Measurements from ENCODE around the gene ERRFI1.
A peak's percentile ranks its signal among the peaks of the same experiment; 100 is the strongest.

Gene ERRFI1

DNA sequence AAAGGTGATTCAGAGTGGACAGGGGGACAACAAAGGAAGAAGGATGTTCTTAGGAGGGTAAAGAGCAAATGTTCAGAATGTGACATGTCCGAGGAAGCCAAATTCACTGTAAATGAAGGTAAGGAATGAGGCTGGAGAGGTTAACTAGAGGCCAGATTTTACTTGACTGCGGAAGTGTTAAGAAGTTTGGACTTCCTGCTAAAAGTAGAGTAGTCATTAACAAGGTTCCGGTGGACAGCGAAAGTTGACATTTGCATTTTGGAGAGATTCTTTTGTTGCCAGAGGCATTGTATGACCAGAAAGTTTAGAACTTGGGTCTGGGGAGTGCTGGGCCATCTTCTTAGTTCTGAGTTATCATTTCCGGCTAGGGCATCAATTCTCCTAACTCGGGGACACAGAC, 7.2 kb upstream of the ERRFI1 start:
- TF ChIP-seq, protein P1, sequence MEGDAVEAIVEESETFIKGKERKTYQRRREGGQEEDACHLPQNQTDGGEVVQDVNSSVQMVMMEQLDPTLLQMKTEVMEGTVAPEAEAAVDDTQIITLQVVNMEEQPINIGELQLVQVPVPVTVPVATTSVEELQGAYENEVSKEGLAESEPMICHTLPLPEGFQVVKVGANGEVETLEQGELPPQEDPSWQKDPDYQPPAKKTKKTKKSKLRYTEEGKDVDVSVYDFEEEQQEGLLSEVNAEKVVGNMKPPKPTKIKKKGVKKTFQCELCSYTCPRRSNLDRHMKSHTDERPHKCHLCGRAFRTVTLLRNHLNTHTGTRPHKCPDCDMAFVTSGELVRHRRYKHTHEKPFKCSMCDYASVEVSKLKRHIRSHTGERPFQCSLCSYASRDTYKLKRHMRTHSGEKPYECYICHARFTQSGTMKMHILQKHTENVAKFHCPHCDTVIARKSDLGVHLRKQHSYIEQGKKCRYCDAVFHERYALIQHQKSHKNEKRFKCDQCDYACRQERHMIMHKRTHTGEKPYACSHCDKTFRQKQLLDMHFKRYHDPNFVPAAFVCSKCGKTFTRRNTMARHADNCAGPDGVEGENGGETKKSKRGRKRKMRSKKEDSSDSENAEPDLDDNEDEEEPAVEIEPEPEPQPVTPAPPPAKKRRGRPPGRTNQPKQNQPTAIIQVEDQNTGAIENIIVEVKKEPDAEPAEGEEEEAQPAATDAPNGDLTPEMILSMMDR (IDR thresholded peaks at IDR 0.05; ENCODE audit: low read depth, low read length) = no peak
- no peaks in the 10 kb centered on the region for H3K4me1 ChIP-seq
- no peaks in the 10 kb centered on the region for H3K27me3 ChIP-seq
- H3K4me3 ChIP-seq (ENCODE audit: low read depth, low read length) = no peak overlapping the region
- no peaks in the 10 kb centered on the region for H3K36me3 ChIP-seq
- H3K9me3 ChIP-seq = no peaks in the 10 kb centered on the region
- no peak for DNase-seq

DNA sequence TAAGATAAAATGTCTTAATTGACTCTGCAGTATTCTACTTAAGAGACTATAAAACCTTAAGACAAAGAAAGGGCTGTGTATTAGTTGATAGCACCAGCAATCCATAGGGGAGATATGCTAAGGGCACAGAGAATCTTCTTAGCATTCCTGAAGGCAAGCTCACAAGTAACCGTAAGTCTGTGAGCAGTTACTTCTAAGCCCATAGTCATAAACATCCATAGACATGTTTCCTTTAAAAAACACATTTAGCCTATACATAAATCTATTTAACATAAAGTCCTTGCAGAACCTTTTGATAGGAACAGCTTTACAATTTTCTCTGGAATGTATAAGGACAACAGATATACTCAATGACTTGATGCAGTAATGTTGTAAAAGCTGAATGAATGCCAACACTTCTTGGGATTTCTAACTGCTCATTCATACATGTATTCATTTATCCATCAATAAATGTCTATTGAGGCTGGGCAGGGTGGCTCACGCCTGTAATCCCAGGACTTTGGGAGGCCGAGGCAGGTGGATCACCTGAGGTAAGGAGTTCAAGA, 6.3 kb upstream of the ERRFI1 start:
- Histone ChIP-seq H3K36me3 (no peaks in the 10 kb centered on the region), H3K4me1 (no peaks in the 10 kb centered on the region)
- TF ChIP-seq, protein P1 (IDR thresholded peaks at IDR 0.05; ENCODE audit: low read depth, low read length) = no peak

DNA sequence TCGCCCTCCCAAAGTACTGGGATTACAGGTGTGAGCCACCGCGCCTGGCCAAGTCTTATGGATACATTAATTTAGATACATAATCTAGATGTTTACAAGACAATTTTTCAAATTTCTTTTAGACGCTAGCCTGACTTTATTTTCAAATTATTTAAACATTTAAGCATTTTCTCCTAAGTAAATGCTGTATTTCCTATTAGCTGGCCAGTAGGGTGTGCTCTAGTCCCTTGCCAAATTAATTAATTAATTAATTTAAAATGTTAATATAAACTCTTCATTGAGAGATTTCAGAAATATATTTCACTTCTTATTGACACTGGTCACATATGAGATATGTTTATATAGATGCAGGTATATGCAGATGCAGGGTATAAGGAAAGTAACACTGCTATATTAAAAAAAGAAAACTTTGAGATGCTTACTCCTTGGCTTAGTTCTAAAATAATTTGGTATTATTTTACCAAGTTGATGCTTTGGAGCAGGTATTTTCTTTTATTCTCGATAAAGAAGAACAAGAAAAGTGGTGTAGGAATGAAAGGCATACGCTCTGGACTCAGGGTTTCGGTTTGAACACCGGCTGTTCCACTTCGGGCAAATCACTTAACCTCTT, 5.2 kb upstream of the ERRFI1 start:
- Histone ChIP-seq H3K27me3 (no peaks in the 10 kb centered on the region), H3K36me3 (no peaks in the 10 kb centered on the region), H3K4me3 (ENCODE audit: low read depth, low read length) (no peak overlapping the region), H3K4me1 (no peaks in the 10 kb centered on the region), H3K9me3 (no peaks in the 10 kb centered on the region)
- DNase-seq = no peak
- TF ChIP-seq, protein P1 (IDR thresholded peaks at IDR 0.05; ENCODE audit: low read depth, low read length) = peak; percentile 45

More for the DNA sequence above, 6.3 kb upstream of the ERRFI1 start:
- Histone ChIP-seq H3K4me3 (ENCODE audit: low read depth, low read length) (no peak overlapping the region), H3K9me3 (no peaks in the 10 kb centered on the region), H3K27me3 (no peaks in the 10 kb centered on the region)
- no peak for DNase-seq

DNA sequence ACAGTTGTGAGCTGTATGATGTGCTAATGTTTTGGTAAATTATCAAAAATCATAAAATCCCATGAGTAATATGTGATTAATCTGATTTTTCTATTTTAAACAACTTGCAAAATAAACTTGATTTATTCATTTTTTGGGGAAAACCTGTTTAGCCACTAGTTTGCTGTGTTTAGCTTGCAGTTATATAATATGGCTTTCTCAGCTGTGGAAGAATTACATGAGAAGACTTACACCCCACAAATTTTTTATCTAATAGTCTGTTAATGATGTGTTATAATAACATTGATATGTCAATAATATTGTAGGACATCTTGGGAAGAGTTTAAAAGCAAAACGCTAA, 2.4 kb upstream of the ERRFI1 start:
- peaks cover 8% of the 10 kb centered on the region; the same call in 1 of the 2 replicates for H3K27me3 ChIP-seq
- H3K9me3 ChIP-seq = no peaks in the 10 kb centered on the region
- TF ChIP-seq, protein P1 (IDR thresholded peaks at IDR 0.05; ENCODE audit: low read depth, low read length) = no peak
- no peaks in the 10 kb centered on the region for H3K4me1 ChIP-seq
- H3K4me3 ChIP-seq (ENCODE audit: low read depth, low read length) = no peak overlapping the region
- DNase-seq = no peak
- no peaks in the 10 kb centered on the region for H3K36me3 ChIP-seq

DNA sequence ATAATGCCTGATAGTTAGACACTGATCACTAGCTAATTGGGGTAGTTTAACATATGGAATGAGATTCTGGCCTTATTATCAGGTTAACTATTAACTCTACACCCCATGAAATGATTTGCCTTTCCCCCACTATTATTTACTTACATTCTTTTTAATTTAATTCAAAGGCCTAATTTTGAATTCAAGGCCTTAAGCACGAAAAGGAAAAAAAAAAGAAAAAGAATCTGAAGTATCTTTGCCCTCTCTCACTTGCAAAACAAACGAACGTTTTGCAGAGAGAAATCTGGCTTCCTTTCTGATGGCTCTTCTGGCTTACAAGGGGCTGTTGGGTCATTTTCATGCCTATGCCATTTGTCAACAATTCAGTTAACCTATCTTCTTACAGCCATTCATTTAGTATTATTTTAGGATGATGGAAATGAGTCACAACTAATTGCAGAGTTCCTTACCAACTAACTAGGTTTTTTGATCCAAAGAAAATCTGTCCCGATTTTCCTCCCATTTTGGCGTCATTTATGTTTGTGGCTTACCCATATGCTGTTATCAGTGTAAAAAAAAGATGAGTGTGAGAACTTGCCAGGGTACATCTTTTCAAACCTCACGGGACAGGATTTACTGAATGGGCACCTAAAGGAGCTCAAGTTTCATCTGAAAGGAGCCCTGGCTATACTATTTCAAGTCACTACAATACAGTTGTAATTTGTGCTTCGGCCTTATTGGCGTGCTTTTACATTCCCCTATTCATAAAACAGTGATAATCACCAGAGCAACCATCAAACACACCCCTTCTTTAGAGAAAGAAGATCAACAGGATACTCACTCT, 1.9 kb upstream of the ERRFI1 start:
- Histone ChIP-seq H3K27me3 (peaks cover 8% of the 10 kb centered on the region; the same call in 1 of the 2 replicates), H3K4me3 (ENCODE audit: low read depth, low read length) (no peak overlapping the region)
- DNase-seq = no peak

More for the DNA sequence above, 1.9 kb upstream of the ERRFI1 start:
- no peaks in the 10 kb centered on the region for H3K9me3 ChIP-seq
- TF ChIP-seq, protein P1 (IDR thresholded peaks at IDR 0.05; ENCODE audit: low read depth, low read length) = no peak
- no peaks in the 10 kb centered on the region for H3K36me3 ChIP-seq
- H3K4me1 ChIP-seq = no peaks in the 10 kb centered on the region

All from BE2C (cell line).